ENCODE measurements around the gene GPC6.

Gene GPC6

GRCh38 chr13:94063848-94064247 is 837.2 kb downstream of the GPC6 start:
- DNase-seq (ENCODE audit: low read depth) = no peak
- TF ChIP-seq CTCF (IDR thresholded peaks at IDR 0.05; ENCODE audit: low read depth, low read length) (no peak), MAX (IDR thresholded peaks at IDR 0.05; ENCODE audit: low read depth, low read length) (no peak), MYC (IDR thresholded peaks at IDR 0.05; ENCODE audit: low read depth, low read length) (no peak), POLR2A (IDR thresholded peaks at IDR 0.05; ENCODE audit: extremely low read depth, insufficient read length) (no peak)
- H3K4me3 ChIP-seq (ENCODE audit: low read depth, low read length) = no peak overlapping the region

GRCh38 chr13:94065741-94066140 is 839.1 kb downstream of the GPC6 start:
- no peak overlapping the region for H3K4me3 ChIP-seq (ENCODE audit: low read depth, low read length)
- no peak for DNase-seq (ENCODE audit: low read depth)
- TF ChIP-seq POLR2A (IDR thresholded peaks at IDR 0.05; ENCODE audit: extremely low read depth, insufficient read length) (no peak), MAX (IDR thresholded peaks at IDR 0.05; ENCODE audit: low read depth, low read length) (no peak), CTCF (IDR thresholded peaks at IDR 0.05; ENCODE audit: low read depth, low read length) (no peak), MYC (IDR thresholded peaks at IDR 0.05; ENCODE audit: low read depth, low read length) (no peak)

- no peak for DNase-seq (ENCODE audit: low read depth)
- TF ChIP-seq CTCF (IDR thresholded peaks at IDR 0.05; ENCODE audit: low read depth, low read length) (no peak), MAX (IDR thresholded peaks at IDR 0.05; ENCODE audit: low read depth, low read length) (no peak), POLR2A (IDR thresholded peaks at IDR 0.05; ENCODE audit: extremely low read depth, insufficient read length) (no peak), MYC (IDR thresholded peaks at IDR 0.05; ENCODE audit: low read depth, low read length) (no peak)
- H3K4me3 ChIP-seq (ENCODE audit: low read depth, low read length) = no peak overlapping the region
Measured at GRCh38 chr13:94073007-94073744, 846.6 kb downstream of the GPC6 start.

GRCh38 chr13:94079876-94080275 is 853.3 kb downstream of the GPC6 start:
- DNase-seq (ENCODE audit: low read depth) = no peak

GRCh38 chr13:94080527-94080926 is 853.9 kb downstream of the GPC6 start:
- no peak for TF ChIP-seq CTCF (IDR thresholded peaks at IDR 0.05; ENCODE audit: low read depth, low read length)
- no peak for TF ChIP-seq MAX (IDR thresholded peaks at IDR 0.05; ENCODE audit: low read depth, low read length)
- TF ChIP-seq POLR2A (IDR thresholded peaks at IDR 0.05; ENCODE audit: extremely low read depth, insufficient read length) = no peak
- no peak for TF ChIP-seq MYC (IDR thresholded peaks at IDR 0.05; ENCODE audit: low read depth, low read length)
- H3K4me3 ChIP-seq (ENCODE audit: low read depth, low read length) = no peak overlapping the region
- DNase-seq (ENCODE audit: low read depth) = no peak

More at GRCh38 chr13:94079876-94080275, 853.3 kb downstream of the GPC6 start:
- H3K4me3 ChIP-seq (ENCODE audit: low read depth, low read length) = no peak overlapping the region
- TF ChIP-seq MAX (IDR thresholded peaks at IDR 0.05; ENCODE audit: low read depth, low read length) (no peak), CTCF (IDR thresholded peaks at IDR 0.05; ENCODE audit: low read depth, low read length) (no peak), MYC (IDR thresholded peaks at IDR 0.05; ENCODE audit: low read depth, low read length) (no peak), POLR2A (IDR thresholded peaks at IDR 0.05; ENCODE audit: extremely low read depth, insufficient read length) (no peak)

Measured in NB4 (cell line).